ENCODE measurements around the gene MARCO. TPM values are rescaled to one million over a fixed set of nuclear protein-coding genes. Genes with fewer than 3 reads are reported as not detected.
"Not testable (repeated sequence)": the region's sequence is repeated elsewhere in the genome, so short reads cannot be mapped to it uniquely, and the experiment has no call there.

MARCO gene
- total RNA-seq, 1 donor, result not detected

GRCh38 chr2:118940486-118941120, 1.4 kb upstream of the MARCO start:
- H3K79me2 ChIP-seq (ENCODE audit: insufficient read depth, low read length), result no peaks in the 10 kb centered on the region
- H3K4me3 ChIP-seq (ENCODE audit: insufficient read depth, low read length), result no peak overlapping the region
- H3K4me1 ChIP-seq (ENCODE audit: insufficient read depth, low read length), result no peaks in the 10 kb centered on the region
- no peaks in the 10 kb centered on the region for H3K9me3 ChIP-seq (ENCODE audit: low read depth, low read length)
- H2AFZ ChIP-seq (ENCODE audit: low read length), result no peak overlapping the region
- peak; percentile 25 for DNase-seq (ENCODE audit: insufficient read length, low spot score, missing footprints)
- no peak overlapping the region for H3K4me2 ChIP-seq (ENCODE audit: insufficient read depth, low read length)
- H3K36me3 ChIP-seq (ENCODE audit: insufficient read depth, low read length), result no peaks in the 10 kb centered on the region
- H3K27me3 ChIP-seq (ENCODE audit: insufficient read depth, low read length), result no peaks in the 10 kb centered on the region
- no peak overlapping the region for H3K27ac ChIP-seq (ENCODE audit: low read depth, low read length)
- TF ChIP-seq CTCF (IDR thresholded peaks at IDR 0.05; ENCODE audit: extremely low read depth, low read depth, low read length), result no peak
- H4K20me1 ChIP-seq (ENCODE audit: insufficient read depth, low read length), result no peaks in the 10 kb centered on the region

GRCh38 chr2:118943286-118943685, 1.3 kb downstream of the MARCO start:
- no peak for TF ChIP-seq CTCF (IDR thresholded peaks at IDR 0.05; ENCODE audit: extremely low read depth, low read depth, low read length)
- Histone ChIP-seq H3K4me3 (ENCODE audit: insufficient read depth, low read length) (no peak overlapping the region), H3K79me2 (ENCODE audit: insufficient read depth, low read length) (no peaks in the 10 kb centered on the region), H3K36me3 (ENCODE audit: insufficient read depth, low read length) (no peaks in the 10 kb centered on the region), H3K9me3 (ENCODE audit: low read depth, low read length) (no peaks in the 10 kb centered on the region), H3K27me3 (ENCODE audit: insufficient read depth, low read length) (no peaks in the 10 kb centered on the region), H4K20me1 (ENCODE audit: insufficient read depth, low read length) (no peaks in the 10 kb centered on the region), H3K4me1 (ENCODE audit: insufficient read depth, low read length) (no peaks in the 10 kb centered on the region), H2AFZ (ENCODE audit: low read length) (no peak overlapping the region), H3K4me2 (ENCODE audit: insufficient read depth, low read length) (no peak overlapping the region), H3K27ac (ENCODE audit: low read depth, low read length) (no peak overlapping the region)
- no peak for DNase-seq (ENCODE audit: insufficient read length, low spot score, missing footprints)

- no peaks in the 10 kb centered on the region for H3K79me2 ChIP-seq (ENCODE audit: insufficient read depth, low read length)
- H4K20me1 ChIP-seq (ENCODE audit: insufficient read depth, low read length), result no peaks in the 10 kb centered on the region
- no peak overlapping the region for H3K4me2 ChIP-seq (ENCODE audit: insufficient read depth, low read length)
- H2AFZ ChIP-seq (ENCODE audit: low read length), result no peak overlapping the region
- no peak overlapping the region for H3K4me3 ChIP-seq (ENCODE audit: insufficient read depth, low read length)
- no peaks in the 10 kb centered on the region for H3K4me1 ChIP-seq (ENCODE audit: insufficient read depth, low read length)
- H3K36me3 ChIP-seq (ENCODE audit: insufficient read depth, low read length), result no peaks in the 10 kb centered on the region
- H3K27me3 ChIP-seq (ENCODE audit: insufficient read depth, low read length), result no peaks in the 10 kb centered on the region
- no peak for DNase-seq (ENCODE audit: insufficient read length, low spot score, missing footprints)
- H3K27ac ChIP-seq (ENCODE audit: low read depth, low read length), result no peak overlapping the region
- H3K9me3 ChIP-seq (ENCODE audit: low read depth, low read length), result no peaks in the 10 kb centered on the region
- TF ChIP-seq CTCF (IDR thresholded peaks at IDR 0.05; ENCODE audit: extremely low read depth, low read depth, low read length), result no peak
These were observed 3.9 kb downstream of the MARCO start for GRCh38 chr2:118945881-118946280.

- not testable (repeated sequence) for H3K79me2 ChIP-seq (ENCODE audit: insufficient read depth, low read length); H3K36me3 ChIP-seq (ENCODE audit: insufficient read depth, low read length); H3K9me3 ChIP-seq (ENCODE audit: low read depth, low read length); H3K27me3 ChIP-seq (ENCODE audit: insufficient read depth, low read length); H3K4me2 ChIP-seq (ENCODE audit: insufficient read depth, low read length); H3K4me3 ChIP-seq (ENCODE audit: insufficient read depth, low read length); DNase-seq (ENCODE audit: insufficient read length, low spot score, missing footprints); H3K27ac ChIP-seq (ENCODE audit: low read depth, low read length); H3K4me1 ChIP-seq (ENCODE audit: insufficient read depth, low read length); H4K20me1 ChIP-seq (ENCODE audit: insufficient read depth, low read length); H2AFZ ChIP-seq (ENCODE audit: low read length)
These were observed 6.3 kb downstream of the MARCO start for GRCh38 chr2:118948266-118948665.

Measured in osteoblast (primary cell).